ENCODE results near the gene FSTL5.

The FSTL5 gene

DNA sequence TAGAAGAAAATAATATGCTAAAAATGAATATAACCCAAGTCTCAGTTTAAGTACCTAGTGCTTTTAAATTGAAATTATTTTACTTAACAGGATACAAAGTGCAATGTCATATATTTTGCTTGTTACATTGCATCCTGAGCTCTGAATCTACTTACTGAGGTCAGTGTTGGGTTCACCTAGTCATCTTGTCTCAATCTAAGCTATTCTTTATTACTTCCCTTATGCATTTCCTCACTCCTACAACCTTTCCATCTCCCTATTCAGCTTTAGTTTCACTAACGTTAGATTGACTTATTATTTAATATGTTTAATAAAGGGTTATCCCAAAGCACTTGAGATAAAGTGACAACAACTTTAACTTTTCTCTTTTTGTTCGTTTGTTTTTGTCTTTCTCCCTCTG is 483.7 kb downstream of the FSTL5 start:
- no peak overlapping the region for H3K27ac ChIP-seq
- no peak for TF ChIP-seq ZFX (IDR thresholded peaks at IDR 0.05; ENCODE audit: borderline replicate concordance)
- no peak for TF ChIP-seq CTCF (IDR thresholded peaks at IDR 0.05)

DNA sequence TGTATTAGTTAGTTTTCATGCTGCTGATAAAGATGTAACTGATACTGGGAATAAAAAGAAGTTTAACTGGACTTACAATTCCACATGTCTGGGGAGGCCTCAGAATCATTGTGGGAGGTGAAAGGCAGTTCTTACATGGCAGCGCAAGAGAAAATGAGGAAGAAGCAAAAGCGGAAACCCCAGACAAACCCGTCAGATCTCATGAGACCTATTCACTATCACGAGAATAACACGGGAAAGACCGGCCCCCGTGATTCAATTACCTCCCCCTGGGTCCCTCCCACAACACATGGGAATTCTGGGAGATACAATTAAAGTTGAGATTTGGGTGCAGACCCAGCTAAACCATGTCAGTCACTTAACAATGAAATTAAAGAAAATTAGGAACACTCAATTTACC is 499.1 kb downstream of the FSTL5 start:
- H3K27ac ChIP-seq = no peak overlapping the region
- TF ChIP-seq ZFX (IDR thresholded peaks at IDR 0.05; ENCODE audit: borderline replicate concordance) = no peak
- TF ChIP-seq CTCF (IDR thresholded peaks at IDR 0.05) = no peak

- TF ChIP-seq ZFX (IDR thresholded peaks at IDR 0.05; ENCODE audit: borderline replicate concordance) = no peak
- no peak for TF ChIP-seq CTCF (IDR thresholded peaks at IDR 0.05)
- H3K27ac ChIP-seq = no peak overlapping the region
These were observed 500.0 kb downstream of the FSTL5 start for GRCh38 chr4:161663844-161664243.

DNA sequence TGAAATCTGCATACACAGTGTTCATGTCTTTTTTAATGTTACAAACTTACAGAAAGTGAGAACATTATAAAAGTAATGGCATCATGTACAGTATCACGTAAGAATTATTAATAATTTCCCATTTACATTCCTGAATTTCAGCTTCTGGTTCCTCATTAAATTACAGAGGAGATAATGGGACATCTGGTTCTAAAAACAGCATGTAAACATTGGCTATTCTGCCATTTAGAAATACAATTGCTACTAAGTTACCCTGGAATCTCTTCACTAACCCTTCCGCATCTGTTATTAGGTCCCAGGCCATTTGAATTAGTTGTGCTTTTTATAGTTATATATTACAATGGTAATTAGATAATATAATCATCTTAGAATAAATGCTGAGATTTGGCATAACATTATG is 505.1 kb downstream of the FSTL5 start:
- no peak overlapping the region for H3K27ac ChIP-seq
- TF ChIP-seq ZFX (IDR thresholded peaks at IDR 0.05; ENCODE audit: borderline replicate concordance) = no peak
- TF ChIP-seq CTCF (IDR thresholded peaks at IDR 0.05) = no peak

DNA sequence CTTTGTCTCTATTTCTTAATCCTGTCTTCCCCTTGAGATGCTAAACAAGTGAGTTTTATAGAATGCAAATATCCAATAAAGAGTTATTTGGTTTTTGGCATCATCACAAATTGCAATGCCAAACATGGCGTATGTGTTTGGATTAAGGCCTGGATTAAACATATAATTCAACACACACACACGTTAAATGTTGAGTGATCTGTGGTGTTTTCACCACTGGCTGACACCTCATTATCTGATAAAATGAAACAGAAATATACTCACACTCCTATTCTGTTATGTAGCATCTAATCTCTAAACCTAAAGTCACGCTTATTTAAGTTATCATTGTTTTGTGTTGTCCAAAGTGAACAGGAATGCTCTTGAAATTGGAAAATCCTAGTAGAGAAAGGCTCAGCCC is 506.2 kb downstream of the FSTL5 start:
- TF ChIP-seq CTCF (IDR thresholded peaks at IDR 0.05) (no peak), ZFX (IDR thresholded peaks at IDR 0.05; ENCODE audit: borderline replicate concordance) (no peak)
- H3K27ac ChIP-seq = no peak overlapping the region

DNA sequence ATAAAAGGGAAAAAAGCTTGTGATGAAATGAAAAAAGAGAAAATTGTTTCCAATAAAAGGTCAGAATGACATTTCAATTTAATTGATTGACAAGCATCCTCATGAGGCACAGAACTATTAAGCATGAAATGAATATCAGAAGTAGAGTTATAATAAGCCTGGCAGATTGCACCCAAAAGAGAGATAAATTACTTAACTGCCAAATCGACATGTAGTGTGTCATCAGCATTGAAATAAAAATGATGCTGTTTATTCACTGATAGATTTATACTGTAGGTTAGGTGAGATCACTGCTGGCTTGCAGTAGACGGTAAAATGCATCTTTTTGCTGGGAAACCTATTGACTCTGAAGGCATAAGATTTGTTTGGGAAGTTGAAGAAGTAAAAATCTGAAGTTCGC is 507.2 kb downstream of the FSTL5 start:
- TF ChIP-seq CTCF (IDR thresholded peaks at IDR 0.05) (no peak), ZFX (IDR thresholded peaks at IDR 0.05; ENCODE audit: borderline replicate concordance) (no peak)

GRCh38 chr4:161655148-161655547 is 508.7 kb downstream of the FSTL5 start:
- no peak for TF ChIP-seq ZFX (IDR thresholded peaks at IDR 0.05; ENCODE audit: borderline replicate concordance)
- TF ChIP-seq CTCF (IDR thresholded peaks at IDR 0.05) = no peak
- no peak overlapping the region for H3K27ac ChIP-seq

More for the DNA sequence above, 507.2 kb downstream of the FSTL5 start:
- no peak overlapping the region for H3K27ac ChIP-seq
